HG03575 (cell line): Measurements from ENCODE around the gene DOCK4.

Source experiments
- ATAC-seq: cut with Tn5 transposase; IDR thresholded peaks from one replicate; pipeline ENCODE4 v1.9.1; 2021; ENCODE audit not compliant: unreplicated experiment, insufficient number of reproducible peaks, low FRiP score; ENCODE audit errors: extremely low read depth

DOCK4 gene

DNA sequence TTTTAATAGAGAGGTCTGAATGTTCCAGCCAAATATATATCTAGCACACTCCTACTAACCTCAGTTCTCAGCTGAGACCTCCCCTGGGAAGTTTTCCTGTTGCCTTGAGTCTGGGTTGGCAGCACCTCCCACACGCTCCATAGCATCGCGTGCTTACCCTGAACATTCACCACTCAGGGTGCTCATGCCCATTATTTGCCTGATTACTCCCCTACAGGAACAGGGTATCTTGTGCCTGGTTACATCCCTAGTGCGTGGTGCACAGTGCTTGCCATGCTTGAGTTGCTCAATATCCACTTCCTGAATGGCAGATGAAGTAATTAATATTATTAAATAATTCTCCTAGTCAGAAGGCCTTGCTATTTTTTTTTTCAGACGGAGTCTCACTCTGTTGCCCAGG, 374.0 kb downstream of the DOCK4 start:
- ATAC-seq: no peak

DNA sequence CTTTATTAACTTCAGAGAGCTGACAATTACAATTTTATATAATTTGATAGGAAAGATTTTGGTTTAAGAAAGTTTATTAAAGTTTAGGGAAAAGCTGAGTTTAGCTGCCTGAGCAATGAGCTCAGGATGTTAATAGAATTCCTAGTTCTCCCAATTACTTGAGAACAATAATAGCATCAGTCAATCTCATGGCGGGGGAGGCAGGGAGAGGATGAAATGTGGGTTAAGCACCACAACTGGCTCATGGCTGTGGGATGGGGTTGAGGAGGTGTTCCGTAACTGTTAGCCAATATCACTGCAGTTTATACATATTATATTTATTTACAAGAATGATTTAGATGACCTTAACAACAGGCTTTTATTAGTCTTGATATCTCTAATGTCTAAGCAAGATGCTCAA, 377.0 kb downstream of the DOCK4 start:
- ATAC-seq: no peak

DNA sequence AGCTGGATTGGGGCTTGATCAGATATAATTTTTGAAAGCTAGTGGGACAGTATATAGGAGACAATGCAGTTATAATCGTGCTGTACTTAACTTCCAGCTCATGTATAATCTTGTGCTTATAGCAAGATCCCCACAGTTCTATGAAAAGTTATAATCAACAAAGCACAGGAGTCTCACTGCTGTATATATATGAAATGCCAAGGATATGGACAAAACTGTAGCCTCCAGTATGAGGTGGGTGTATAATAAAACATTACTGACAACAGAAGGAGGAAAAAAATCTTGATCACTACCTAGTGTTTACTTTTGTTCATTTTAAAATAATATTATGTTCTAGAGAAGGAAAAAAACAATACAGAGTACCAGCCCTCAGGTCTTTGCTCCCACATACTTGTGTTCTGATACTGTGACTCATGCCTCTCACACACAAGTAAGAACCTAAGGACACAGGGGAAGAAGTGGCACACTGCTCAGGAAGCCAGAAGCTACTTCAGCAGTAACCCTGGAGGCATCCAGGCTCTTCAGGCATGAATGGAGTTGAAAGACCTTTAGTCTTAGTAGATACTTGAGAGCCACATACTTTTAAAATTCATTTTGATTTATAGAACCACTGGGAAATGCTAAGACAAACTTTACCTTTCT, 378.2 kb downstream of the DOCK4 start:
- ATAC-seq: no peak

DNA sequence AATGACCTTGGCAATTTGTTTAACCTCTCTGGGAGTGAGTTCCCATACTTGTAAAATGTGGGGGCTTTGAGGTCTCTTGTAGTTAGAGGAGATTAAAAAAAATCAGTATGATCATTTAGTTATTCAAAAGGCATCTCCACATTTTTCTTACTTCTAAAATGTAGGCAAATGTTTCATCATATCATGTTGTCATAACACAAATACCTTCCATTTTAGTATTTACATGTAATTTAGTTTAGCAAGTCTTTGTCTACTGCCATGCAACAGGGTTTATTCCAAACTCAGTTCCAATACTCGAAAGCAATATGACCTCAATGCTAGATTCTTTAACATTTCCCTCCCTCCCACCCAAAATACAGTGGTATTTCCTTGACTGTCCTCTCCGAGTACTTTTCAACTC, 381.2 kb downstream of the DOCK4 start:
- no peak for ATAC-seq

DNA sequence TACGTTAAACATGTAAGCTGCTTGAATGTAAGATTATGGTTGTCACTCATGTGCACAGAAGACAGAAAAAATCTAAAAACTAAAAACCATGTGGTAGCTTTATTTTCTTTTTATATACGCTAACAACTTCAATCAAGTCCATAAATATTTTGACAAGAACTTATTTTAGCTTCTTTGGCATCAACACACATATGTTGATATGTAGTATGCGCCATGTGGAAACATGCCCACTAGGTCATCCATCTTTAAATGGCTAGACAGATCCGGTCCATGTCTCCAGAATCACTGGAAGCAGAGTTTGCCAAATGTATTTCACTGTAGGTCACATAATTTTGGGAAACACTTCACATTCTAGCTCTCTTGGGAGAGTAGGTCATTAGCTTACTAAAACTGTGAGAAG, 382.4 kb downstream of the DOCK4 start:
- no peak for ATAC-seq

DNA sequence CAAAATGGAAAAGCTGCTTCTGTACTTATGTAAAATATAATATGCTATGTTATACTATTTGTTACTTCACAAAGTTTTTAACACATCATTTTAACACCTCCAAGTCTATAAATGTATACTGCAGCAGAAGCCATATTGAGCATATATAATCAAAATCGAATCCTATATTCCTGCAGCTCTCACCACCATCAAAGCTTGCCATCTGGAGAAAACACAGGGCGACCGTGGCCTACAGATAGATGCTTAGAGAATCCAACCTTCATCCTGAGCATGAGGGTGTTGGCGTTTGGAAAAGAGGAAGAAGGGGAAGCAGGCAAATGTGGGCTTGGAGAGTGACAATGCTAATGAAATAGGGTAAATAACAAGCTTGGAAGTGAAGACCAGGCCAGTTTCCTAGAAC, 385.2 kb downstream of the DOCK4 start:
- no peak for ATAC-seq

DNA sequence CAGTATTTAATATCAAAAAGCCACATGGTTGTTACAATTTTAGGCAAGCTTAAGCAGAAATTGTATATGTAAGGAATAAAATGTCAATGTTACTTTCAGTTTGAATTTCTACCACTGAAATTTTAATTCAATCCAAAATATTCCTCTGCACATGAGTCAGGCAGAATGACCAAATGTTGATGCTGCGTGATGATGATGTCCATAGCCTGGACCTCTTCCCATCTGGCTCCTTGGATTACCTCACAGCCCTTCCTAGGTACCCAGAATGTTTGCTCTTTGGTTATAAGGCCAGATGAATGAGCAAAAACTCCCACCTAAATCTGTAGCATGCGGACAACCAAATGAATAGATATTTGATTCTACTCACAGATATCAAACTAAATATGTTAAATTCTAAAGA, 385.6 kb downstream of the DOCK4 start:
- ATAC-seq: no peak

DNA sequence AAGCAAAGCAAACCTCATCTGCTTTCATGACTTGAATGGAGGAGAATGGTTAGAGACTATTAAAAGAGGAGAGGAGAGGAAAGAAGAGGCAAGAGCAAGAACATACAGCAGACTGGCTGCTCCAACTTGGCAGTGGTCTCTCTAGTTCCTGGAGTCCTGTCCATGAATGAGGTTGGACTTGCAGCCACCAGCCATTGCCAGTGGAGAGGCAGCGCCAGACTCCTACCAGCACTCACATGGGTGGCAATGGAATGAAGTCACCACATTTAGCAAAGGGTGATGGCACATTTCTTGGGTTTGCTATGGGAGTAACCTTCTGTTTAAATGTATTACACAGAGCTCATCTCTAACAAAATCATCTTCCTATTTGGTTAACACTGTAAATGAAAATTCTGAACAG, 386.1 kb downstream of the DOCK4 start:
- no peak for ATAC-seq

DNA sequence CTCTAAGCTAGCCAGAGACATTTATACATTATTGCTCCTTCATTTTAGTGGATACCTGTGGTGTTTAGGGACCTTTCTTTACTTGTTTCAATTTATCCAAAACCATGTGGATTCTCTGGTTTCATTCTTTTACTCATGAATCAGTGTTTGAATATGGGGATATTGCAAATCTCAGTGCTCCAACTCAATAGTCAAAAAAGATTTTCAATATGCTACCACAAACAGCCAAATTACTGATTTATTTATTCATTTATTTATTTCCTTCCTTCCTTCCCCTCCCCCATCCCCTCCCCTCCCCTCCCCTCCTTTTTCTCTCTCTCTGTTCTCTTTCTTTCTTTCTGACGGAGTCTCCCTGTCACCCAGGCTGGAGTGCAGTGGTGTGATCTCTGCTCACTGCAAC, 390.8 kb downstream of the DOCK4 start:
- no peak for ATAC-seq

DNA sequence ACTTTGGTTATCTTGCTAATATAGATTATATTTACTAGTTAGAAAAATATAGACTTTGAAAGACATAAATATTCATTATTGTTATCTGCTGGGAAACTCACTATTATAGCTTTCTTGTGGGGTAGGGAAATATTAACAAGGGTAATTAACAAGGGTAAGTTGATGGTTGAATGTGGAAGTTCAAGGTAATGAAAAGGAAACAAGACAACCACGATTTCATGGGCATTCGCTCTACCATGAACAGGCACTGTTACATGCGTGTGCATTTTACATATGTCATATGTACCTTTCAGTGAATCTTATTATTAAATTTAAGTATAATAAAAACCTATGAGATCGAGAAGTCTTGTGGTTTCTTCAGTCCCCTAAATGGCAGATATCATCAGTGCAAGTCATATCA, 392.9 kb downstream of the DOCK4 start:
- ATAC-seq: no peak

DNA sequence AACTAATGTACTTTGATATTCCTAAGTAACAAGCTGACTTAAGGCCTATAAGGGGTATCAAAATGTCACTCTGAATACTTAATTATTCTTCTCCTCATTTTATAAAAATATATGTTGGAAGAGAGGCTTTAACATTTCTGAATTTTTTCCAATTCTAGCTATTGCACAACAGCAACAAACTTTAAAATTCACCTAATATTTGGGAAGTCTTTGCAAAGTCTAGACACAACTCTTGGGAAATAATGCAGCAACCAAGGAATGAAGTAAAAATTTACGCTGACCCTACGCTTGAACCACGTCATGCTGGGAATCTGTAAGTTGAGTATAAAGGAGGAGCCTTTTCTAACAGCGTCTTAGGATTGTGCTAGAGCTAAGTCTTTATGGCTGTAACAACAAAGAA, 400.0 kb downstream of the DOCK4 start:
- ATAC-seq: no peak

DNA sequence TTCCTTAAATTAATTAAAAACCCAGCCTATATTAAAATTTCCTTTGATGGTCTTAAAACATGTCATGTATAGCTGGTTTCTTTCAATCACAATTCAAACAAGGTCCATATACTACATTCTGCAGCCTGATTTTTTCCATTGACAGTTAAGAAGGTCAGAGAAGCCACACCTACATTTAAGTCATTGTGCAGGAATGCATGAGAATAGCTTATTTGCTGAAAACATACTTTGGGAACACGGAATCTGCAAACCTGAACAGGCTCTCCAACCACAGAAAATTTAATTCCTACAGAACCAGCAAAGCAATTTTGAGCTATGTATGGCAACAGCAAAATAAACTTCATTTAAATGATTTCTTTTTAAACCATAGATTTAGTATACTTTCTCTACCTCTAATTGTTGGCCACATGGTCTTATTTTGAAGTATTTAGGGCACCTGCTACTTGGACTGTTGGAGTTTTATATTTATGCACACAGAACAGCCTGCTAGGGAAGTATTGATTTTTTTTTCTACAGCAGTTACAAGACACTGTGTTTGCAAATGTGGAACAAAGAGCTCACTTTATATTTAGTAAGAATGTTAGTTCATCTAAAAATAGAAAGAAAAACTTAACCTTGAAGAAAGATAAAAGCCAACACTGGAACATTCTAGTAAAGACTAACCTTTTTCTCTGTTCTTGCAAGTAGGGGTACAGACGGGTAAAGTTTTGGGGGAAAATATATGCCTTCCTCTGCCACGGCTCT, 403.0 kb downstream of the DOCK4 start:
- no peak for ATAC-seq

DNA sequence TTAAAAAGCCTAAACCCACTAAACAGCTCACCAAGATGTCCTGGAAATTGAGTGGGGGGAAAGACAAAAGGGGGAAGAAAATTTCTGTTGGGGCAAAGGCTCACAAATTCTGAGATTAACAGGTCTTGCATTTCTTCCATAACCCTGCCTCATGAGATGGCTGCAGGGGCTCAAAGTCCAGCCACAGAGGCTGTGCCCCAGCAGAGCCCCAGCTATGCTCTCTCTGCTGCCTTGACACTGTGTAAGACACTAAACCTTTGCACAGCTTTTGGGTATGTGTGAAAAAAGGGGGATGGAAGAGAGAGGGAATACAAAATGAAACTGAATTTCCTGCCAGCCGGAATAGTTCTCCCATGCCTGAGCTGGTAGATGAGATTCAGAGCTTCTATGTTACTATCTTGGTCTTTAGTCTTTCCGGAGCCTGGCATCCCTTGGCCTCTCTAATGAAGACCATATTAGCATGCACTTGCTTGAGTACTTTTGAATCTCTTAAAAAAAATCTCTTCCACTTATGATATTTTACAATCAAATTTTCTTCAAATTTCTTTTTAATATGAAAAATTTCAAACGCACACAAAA, 403.9 kb downstream of the DOCK4 start:
- no peak for ATAC-seq

DNA sequence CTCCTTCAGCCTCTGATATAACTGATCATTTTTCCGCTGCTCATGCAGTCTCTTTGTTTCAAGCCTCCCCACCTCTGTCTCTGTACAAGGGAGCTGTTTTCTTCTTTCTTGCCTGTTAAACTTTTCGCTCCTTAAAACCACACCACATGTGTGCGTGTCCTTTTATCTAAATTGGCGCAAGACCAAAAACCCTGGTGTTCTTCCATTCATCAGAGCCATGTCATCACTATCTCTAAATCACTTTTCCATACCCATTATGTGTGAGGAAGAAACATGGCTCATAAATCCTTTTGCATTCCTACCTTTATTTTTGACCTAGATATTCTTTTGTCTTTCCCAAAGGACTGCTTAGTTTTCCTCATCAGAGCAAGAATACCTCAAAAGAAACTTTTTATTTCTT, 404.9 kb downstream of the DOCK4 start:
- ATAC-seq: no peak

DNA sequence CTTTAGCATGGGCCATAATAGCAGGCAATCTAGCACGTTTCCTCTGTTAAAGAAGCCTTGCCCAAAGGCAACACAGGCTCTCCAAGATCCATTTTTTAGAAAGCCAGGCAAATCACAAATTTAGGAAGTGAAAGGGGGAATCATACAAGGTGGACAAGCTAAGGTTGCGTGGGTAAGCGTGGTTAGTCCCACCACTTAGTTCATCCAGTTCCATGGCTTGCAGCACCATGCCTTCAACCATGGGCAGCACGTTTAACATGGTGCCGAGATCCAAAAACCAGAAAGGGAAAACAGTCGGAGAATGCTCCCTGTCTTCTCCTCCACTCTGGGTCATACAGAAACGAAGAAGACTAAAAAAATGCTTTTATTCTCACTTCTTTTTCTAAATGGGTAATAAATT, 409.5 kb downstream of the DOCK4 start:
- no peak for ATAC-seq

DNA sequence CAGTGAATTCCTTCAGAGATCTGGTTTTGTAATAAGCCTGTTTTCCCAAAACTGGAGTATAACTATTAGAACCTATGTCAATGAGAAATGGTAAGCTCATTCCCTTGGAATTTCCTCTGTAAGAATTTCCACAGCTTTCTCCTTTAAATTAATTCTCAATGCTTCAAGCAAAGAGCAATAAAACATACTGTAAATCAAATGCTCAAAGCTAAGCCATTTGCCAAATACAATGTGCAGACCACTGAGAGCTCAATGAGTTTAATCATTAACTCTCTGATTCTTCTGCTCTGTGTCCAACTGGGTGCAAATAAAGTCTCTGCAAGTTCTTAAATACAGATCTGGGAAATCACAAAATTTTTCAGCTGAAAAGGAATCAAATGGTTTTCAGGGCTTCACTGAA, 416.3 kb downstream of the DOCK4 start:
- ATAC-seq: no peak

DNA sequence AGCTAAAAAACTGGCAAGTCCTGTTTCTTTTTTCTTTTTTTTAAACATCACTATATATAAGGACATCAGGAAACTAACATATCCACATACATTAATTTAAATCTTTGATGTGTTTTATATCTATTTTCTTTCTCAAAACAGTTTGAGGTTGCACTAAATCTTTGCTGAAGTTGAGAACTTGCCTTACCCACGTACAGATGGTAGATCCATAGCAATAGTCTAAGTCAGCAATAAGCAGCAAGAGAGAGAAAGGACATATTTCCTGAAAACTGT, 417.2 kb downstream of the DOCK4 start:
- no peak for ATAC-seq

DNA sequence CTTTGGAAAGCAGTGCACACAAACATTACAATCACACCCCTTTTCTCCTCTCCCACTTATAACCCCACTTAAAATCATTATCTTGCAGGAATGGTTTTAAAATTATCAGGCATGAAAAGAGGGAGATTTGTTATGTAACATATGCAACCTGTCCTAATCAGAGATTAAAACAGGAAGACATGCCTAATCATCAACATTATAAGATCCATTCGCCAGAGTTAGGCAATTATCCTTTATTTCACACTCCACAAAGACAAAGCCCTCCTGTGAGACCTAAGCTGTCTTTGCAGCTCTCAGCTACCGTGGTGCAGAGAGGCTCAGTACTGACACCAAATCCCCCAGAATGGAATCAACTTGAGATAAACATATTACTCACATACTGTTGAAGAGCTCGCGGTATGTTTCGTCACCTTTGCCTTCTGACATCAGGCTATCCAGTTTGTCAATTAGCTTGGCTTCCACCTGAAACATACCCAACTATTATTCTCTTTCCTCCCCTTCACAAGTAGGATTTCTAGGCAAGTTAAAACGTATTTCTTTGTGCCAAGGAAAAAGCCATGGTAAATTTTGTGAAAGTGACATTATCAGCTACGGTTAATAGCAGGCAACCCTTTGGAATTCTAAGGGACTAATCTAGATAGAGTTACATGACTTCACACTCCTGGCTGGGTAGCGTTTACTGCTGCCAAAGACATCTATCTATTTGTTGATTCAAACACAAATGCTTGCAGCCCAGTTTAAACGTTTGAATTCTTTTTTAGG, 417.7 kb downstream of the DOCK4 start:
- ATAC-seq: no peak

DNA sequence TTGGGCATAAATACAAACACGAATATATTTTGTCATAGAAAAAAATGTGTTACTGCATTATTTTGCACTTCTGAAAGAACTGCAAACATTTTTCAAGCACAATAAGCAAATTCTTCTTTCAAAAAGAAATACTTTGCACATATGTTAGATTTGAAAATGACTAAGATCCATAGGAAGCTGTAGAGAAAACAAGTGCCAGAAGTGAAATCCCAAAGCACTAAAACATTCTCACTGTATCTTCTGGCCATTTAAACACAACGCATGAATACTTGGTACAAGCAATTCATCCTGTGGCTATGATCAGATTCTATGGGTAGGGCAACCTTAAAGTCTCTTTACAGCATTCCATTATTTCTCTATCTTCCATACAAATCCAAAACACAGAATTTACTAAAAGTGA, 418.5 kb downstream of the DOCK4 start:
- ATAC-seq: no peak

DNA sequence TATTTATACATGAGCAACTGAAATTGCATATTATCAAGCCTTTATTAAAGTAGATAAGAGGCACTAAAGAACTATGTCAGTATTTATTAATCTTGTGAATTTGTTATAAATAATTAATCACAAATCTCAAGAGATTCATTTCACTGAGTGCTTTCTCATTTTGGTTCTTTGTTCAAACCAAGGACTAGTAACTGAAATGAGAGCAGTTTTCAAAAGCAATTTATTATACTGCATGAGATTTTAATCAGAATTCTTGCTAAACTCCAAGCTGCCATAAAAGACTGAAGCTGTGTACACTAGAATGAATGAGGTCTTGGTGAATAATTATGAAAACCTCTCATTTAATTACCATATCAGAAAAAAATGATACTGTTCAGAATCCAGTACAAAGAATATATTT, 419.1 kb downstream of the DOCK4 start:
- ATAC-seq: no peak
